HAP-1 (cell line): ENCODE results near the gene RAB1A.

Experiments used
- DNase-seq, 2 experiments: peaks; one replicate each; pipeline ENCODE4 v3.0.0-alpha.2; 2016 to 2020; ENCODE audit warnings: low spot score in 2 of 2
- H3K27me3 ChIP-seq: fragments of 250-450 bp; sonication (Bioruptor Pico); 2 replicates; pipeline ENCODE4 v1.5.1; 2020; ENCODE audit warnings: low read depth, mild to moderate bottlenecking, moderate library complexity
- H3K36me3 ChIP-seq: fragments of 250-450 bp; sonication (Bioruptor Pico); replicated peaks from 2 replicates; pipeline ENCODE4 v1.5.1; 2020; ENCODE audit warnings: mild to moderate bottlenecking
- H3K4me1 ChIP-seq: fragments of 250-450 bp; sonication (Bioruptor Pico); 2 replicates; pipeline ENCODE4 v1.5.1; 2020; ENCODE audit warnings: mild to moderate bottlenecking
- H3K4me3 ChIP-seq: fragments of 250-450 bp; sonication (Bioruptor Pico); 2 replicates; pipeline ENCODE4 v1.5.1; 2020; ENCODE audit warnings: mild to moderate bottlenecking, moderate library complexity
- H3K9me3 ChIP-seq: fragments of 250-450 bp; sonication (Bioruptor Pico); 2 replicates; pipeline ENCODE4 v1.5.1; 2020; ENCODE audit warnings: mild to moderate bottlenecking, moderate library complexity
- in situ Hi-C: fragments of 300-500 bp; cut with MboI; formaldehyde crosslinking; loops from 3 replicates; pipeline ENCODE4 v1.14.3; 2020; ENCODE audit warnings: low sequenced_read_pairs, inconsistent platforms, mixed read lengths

The RAB1A gene

DNA sequence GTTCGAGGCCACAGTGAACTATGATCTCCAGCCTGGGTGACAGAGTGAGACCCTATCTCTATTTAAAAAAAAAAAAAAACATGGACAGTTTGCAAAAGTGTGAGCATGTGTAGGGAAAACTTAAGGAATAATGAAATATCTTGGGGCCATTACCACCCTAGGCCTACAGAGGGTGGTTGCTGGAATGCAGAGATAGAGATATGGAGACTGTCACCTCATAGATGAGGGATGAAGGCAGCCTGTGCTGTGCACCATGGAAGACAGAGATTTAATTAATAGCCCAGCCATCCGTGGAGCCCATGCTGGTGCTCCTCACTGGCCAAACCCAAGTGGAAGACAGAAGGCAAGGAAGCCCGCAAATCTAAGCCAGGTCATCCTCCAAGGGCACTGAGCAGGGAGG is 90.3 kb downstream of the RAB1A start:
- no peaks in the 10 kb centered on the region for H3K36me3 ChIP-seq
- in situ Hi-C loops, result loop anchor here (5.0 to 25.0 kb wide), 2 partner anchors 122 to 452 kb away; no protein-coding TSS in a partner anchor
- no peak for DNase-seq
- no peak overlapping the region for H3K4me3 ChIP-seq
- no peaks in the 10 kb centered on the region for H3K4me1 ChIP-seq
- H3K9me3 ChIP-seq, result no peaks in the 10 kb centered on the region
- H3K27me3 ChIP-seq, result no peaks in the 10 kb centered on the region

DNA sequence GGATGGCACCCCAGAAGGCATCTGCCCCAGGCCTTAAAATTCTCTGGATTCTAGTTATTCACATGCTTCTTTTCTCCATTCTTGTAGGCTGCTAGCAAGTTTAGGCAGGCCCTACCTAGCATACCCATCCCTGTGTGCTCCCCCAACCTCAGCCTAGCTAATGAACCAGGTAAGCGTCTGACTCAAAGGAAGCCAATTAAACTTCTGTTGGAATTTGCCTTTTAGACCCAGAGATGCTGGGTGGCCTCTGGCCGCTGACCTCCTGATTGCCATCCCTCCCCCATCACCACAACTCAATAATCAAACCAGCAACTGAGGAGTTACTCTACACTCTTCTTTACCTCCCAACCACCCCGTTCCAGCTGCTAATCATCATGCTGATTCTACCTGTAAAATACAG is 92.7 kb downstream of the RAB1A start:
- H3K36me3 ChIP-seq, result no peaks in the 10 kb centered on the region
- peaks cover 4% of the 10 kb centered on the region for H3K4me1 ChIP-seq
- no peaks in the 10 kb centered on the region for H3K27me3 ChIP-seq
- H3K4me3 ChIP-seq, result no peak overlapping the region
- H3K9me3 ChIP-seq, result no peaks in the 10 kb centered on the region
- no peak for DNase-seq
- in situ Hi-C loops, result loop anchor here (5.0 to 25.0 kb wide), 2 partner anchors 120 to 450 kb away; no protein-coding TSS in a partner anchor
